Urinary bladder (tissue), 4 donors: ENCODE results near the gene TRAIP. TPM values are rescaled to one million over a fixed set of nuclear protein-coding genes. Genes with fewer than 3 reads are reported as not detected.
"Not testable (repeated sequence)": the region's sequence is repeated elsewhere in the genome, so short reads cannot be mapped to it uniquely, and the experiment has no call there.

ENCODE experiments used
- DNase-seq: peaks from one replicate; pipeline ENCODE4 v3.0.0-alpha.2; 2015; ENCODE audit errors: extremely low spot score
- H3K27ac ChIP-seq: one replicate; pipeline ENCODE4 v1.5.1; 2013; ENCODE audit warnings: low read depth, mild to moderate bottlenecking, moderate library complexity
- H3K36me3 ChIP-seq: one replicate; pipeline ENCODE4 v1.6.1; 2013; ENCODE audit warnings: mild to moderate bottlenecking, moderate library complexity; ENCODE audit not compliant: insufficient read depth
- H3K4me1 ChIP-seq: one replicate; pipeline ENCODE4 v1.6.1; 2013; ENCODE audit warnings: mild to moderate bottlenecking, moderate library complexity; ENCODE audit not compliant: insufficient read depth
- H3K4me3 ChIP-seq: one replicate; pipeline ENCODE4 v1.5.1; 2013; ENCODE audit warnings: low read depth, low read length
- WGBS: extraction: QIAGEN DNeasy Blood & Tissue Kit; methylation state at CpG from one replicate; pipeline ENCODE4 v1.1.7; 2013; 5-methylcytosine and 5-hydroxymethylcytosine counted together
- polyA plus RNA-seq: library from polyadenylated mRNA; stranded (reverse); fragments of 200-250 nt; gene quantifications from one replicate; pipeline ENCODE4 v1.2.3, GENCODE V29; 2013
- small RNA-seq: library from RNA; depleted of rRNA; stranded (forward); fragments of <200 nt; gene quantifications from one replicate; pipeline ENCODE3, GENCODE V24; 2014
- total RNA-seq: library from RNA; depleted of rRNA; stranded (reverse); fragments of >200 nt; gene quantifications from one replicate; pipeline ENCODE4 v1.2.3, GENCODE V29; 2014
- donor health status: healthy with polysubstance abuse.
- donor health status: healthy.

Gene TRAIP
- total and polyA plus RNA-seq, 2 donors: 2.6 to 6.8 TPM

- peak within 1 kb of the TSS; percentile 95 for H3K4me3 ChIP-seq
- 6% methylated on average over 55 of the region's 55 CpGs for WGBS
- no peaks in the 10 kb centered on the region for H3K36me3 ChIP-seq
- peak within 1 kb of the TSS; percentile 91 for H3K27ac ChIP-seq
- peak; percentile 98 for DNase-seq
- no peaks in the 10 kb centered on the region for H3K4me1 ChIP-seq
Measured at GRCh38 chr3:49786357-49787181, 69.8 kb downstream of the TRAIP start, which contains the start of gene IP6K1. Gene IP6K1 (minus strand): TSS chr3:49786542. CDS start chr3:49748040, 38,502 bp downstream.

- 2% methylated on average over 50 of the region's 50 CpGs for WGBS
- no peaks in the 10 kb centered on the region for H3K4me1 ChIP-seq
Measured at GRCh38 chr3:49785565-49786356, 70.6 kb downstream of the TRAIP start.

GRCh38 chr3:49782277-49782676 lies 74.1 kb downstream of the TRAIP start:
- 94% methylated on average over 9 of the region's 9 CpGs for WGBS
- not testable (repeated sequence) for H3K4me1 ChIP-seq, H3K27ac ChIP-seq

More at GRCh38 chr3:49785565-49786356, 70.6 kb downstream of the TRAIP start:
- Histone ChIP-seq H3K36me3 (no peaks in the 10 kb centered on the region), H3K27ac (peak overlapping the region; percentile 88), H3K4me3 (peak overlapping the region; percentile 95)
- no peak for DNase-seq

GRCh38 chr3:49781415-49782199 lies 74.8 kb downstream of the TRAIP start:
- Histone ChIP-seq H3K27ac (no peak overlapping the region), H3K4me3 (no peak overlapping the region), H3K4me1 (no peaks in the 10 kb centered on the region), H3K36me3 (no peaks in the 10 kb centered on the region)
- no peak for DNase-seq
- WGBS: 65% methylated on average over 5 of the region's 5 CpGs

More at GRCh38 chr3:49782277-49782676, 74.1 kb downstream of the TRAIP start:
- DNase-seq, H3K4me3 ChIP-seq, H3K36me3 ChIP-seq: not testable (repeated sequence)

- 83% methylated on average over 9 of the region's 9 CpGs for WGBS
- not testable (repeated sequence) for H3K36me3 ChIP-seq, H3K27ac ChIP-seq, H3K4me1 ChIP-seq, DNase-seq, H3K4me3 ChIP-seq
Measured at GRCh38 chr3:49780975-49781365, 75.4 kb downstream of the TRAIP start.

- Histone ChIP-seq H3K27ac (no peak overlapping the region), H3K4me1 (no peaks in the 10 kb centered on the region), H3K36me3 (no peaks in the 10 kb centered on the region), H3K4me3 (no peak overlapping the region)
- whole genome bisulfite sequencing: 58% methylated on average over 4 of the region's 4 CpGs
- no peak for DNase-seq
Measured at GRCh38 chr3:49780080-49780974, 76.0 kb downstream of the TRAIP start.

GRCh38 chr3:49779358-49780079 lies 76.8 kb downstream of the TRAIP start:
- no peak overlapping the region for H3K27ac ChIP-seq
- H3K36me3 ChIP-seq: no peaks in the 10 kb centered on the region
- no peaks in the 10 kb centered on the region for H3K4me1 ChIP-seq
- 93% methylated on average over 5 of the region's 5 CpGs for WGBS
- no peak for DNase-seq
- H3K4me3 ChIP-seq: no peak overlapping the region

Small RNAs within 50 kb of the gene (small RNA-seq; reads per million reads assigned to genes)
- not detected for gene RN7SL217P

Other genes with a start within 250 kb of the TRAIP start
- gene APEH, start 182.2 kb downstream of the TRAIP start, total RNA-seq: 51.4 TPM
- gene APEH, start 182.2 kb downstream of the TRAIP start, polyA plus RNA-seq: 73.4 TPM
- 5.5 TPM for gene MST1, start 167.1 kb downstream of the TRAIP start, total RNA-seq
- 11.2 TPM for gene MST1, start 167.1 kb downstream of the TRAIP start, polyA plus RNA-seq
- 15.9 TPM for gene RNF123, start 167.0 kb downstream of the TRAIP start, total RNA-seq
- gene RNF123, start 167.0 kb downstream of the TRAIP start, polyA plus RNA-seq: 29.3 TPM
- gene AMIGO3, start 136.9 kb downstream of the TRAIP start, total RNA-seq: not detected
- 1.1 TPM for gene AMIGO3, start 136.9 kb downstream of the TRAIP start, polyA plus RNA-seq
- gene GMPPB, start 132.6 kb downstream of the TRAIP start, total RNA-seq: 11.3 TPM
- 17.9 TPM for gene GMPPB, start 132.6 kb downstream of the TRAIP start, polyA plus RNA-seq
- gene IP6K1, start 70.0 kb downstream of the TRAIP start, total RNA-seq: 31.6 TPM
- gene IP6K1, start 70.0 kb downstream of the TRAIP start, polyA plus RNA-seq: 31.0 TPM
- gene CDHR4, start 56.7 kb downstream of the TRAIP start, total RNA-seq: not detected
- 0.10 TPM for gene CDHR4, start 56.7 kb downstream of the TRAIP start, polyA plus RNA-seq
- 10.3 TPM for gene INKA1, start 53.3 kb downstream of the TRAIP start, total RNA-seq
- gene INKA1, start 53.3 kb downstream of the TRAIP start, polyA plus RNA-seq: 6.5 TPM
- 39.6 TPM for gene UBA7, start 42.6 kb downstream of the TRAIP start, total RNA-seq
- gene UBA7, start 42.6 kb downstream of the TRAIP start, polyA plus RNA-seq: 37.7 TPM
- 0.37 TPM for gene CAMKV, start 13.3 kb upstream of the TRAIP start, total RNA-seq
- gene CAMKV, start 13.3 kb upstream of the TRAIP start, polyA plus RNA-seq: not detected
- 1.7 TPM for gene MST1R, start 47.3 kb upstream of the TRAIP start, total RNA-seq
- gene MST1R, start 47.3 kb upstream of the TRAIP start, polyA plus RNA-seq: 6.8 TPM
- 5.1 TPM for gene MON1A, start 73.2 kb upstream of the TRAIP start, total RNA-seq
- 13.1 TPM for gene MON1A, start 73.2 kb upstream of the TRAIP start, polyA plus RNA-seq
- gene RBM6, start 83.6 kb upstream of the TRAIP start, total RNA-seq: 117 TPM
- 66.0 TPM for gene RBM6, start 83.6 kb upstream of the TRAIP start, polyA plus RNA-seq
- gene RBM5, start 232.4 kb upstream of the TRAIP start, total RNA-seq: 325 TPM
- 88.7 TPM for gene RBM5, start 232.4 kb upstream of the TRAIP start, polyA plus RNA-seq